IMR-90 (cell line): ENCODE results near the gene MILR1. TPM values are rescaled to one million over a fixed set of nuclear protein-coding genes. Genes with fewer than 3 reads are reported as not detected.

Source experiments
- ATAC-seq: fragments of 200-7000 bp; cut with Tn5 transposase; 2 replicates; pipeline ENCODE4 v1.9.1; 2020; ENCODE audit warnings: low read depth, mild to moderate bottlenecking, moderate library complexity
- BruUV-seq: library from RNA; stranded (reverse); fragments of 400-500 nt; replicated peaks from 2 replicates; lab custom pipeline; 2021; lab: Mats Ljungman, UMichigan
- CTCF ChIA-PET: fragments of 300-600 bp; formaldehyde crosslinking; extraction: SDS; loops from one replicate; lab custom pipeline; 2021; ENCODE audit warnings: antibody characterized with exemption; lab: Yijun Ruan, JAX
- POLR2A ChIA-PET: fragments of 300-600 bp; sonication (Branson Sonifier 250); formaldehyde crosslinking; loops from one replicate; lab custom pipeline; 2022; ENCODE audit warnings: antibody characterized with exemption; ENCODE audit not compliant: unreplicated experiment; lab: Charles Lee
- DNase-seq: peaks from one replicate; pipeline ENCODE4 v3.0.0; 2013
- H2AFZ ChIP-seq: replicated peaks from 2 replicates; pipeline ENCODE3; 2013; ENCODE audit warnings: low read length, mild to moderate bottlenecking; ENCODE audit not compliant: poor library complexity
- H2AK5ac ChIP-seq: 2 replicates; pipeline ENCODE4 v1.6.1; 2013; ENCODE audit warnings: low read depth, low read length, inconsistent platforms
- H2AK9ac ChIP-seq: replicated peaks from 2 replicates; pipeline ENCODE3; 2013; ENCODE audit warnings: mild to moderate bottlenecking, low read depth, low read length, moderate library complexity; ENCODE audit not compliant: poor library complexity
- H2BK120ac ChIP-seq: 2 replicates; pipeline ENCODE4 v1.6.1; 2013; ENCODE audit warnings: low read depth, low read length, inconsistent platforms
- H2BK15ac ChIP-seq: 3 replicates; pipeline ENCODE4 v1.6.1; 2013; ENCODE audit warnings: low read depth, low read length, inconsistent platforms
- H2BK20ac ChIP-seq: 2 replicates; pipeline ENCODE4 v1.6.1; 2013; ENCODE audit warnings: low read depth, mild to moderate bottlenecking, inconsistent platforms, low read length, moderate library complexity
- H2BK5ac ChIP-seq: 2 replicates; pipeline ENCODE4 v1.6.1; 2013; ENCODE audit warnings: mild to moderate bottlenecking, low read depth, low read length, inconsistent platforms; ENCODE audit not compliant: poor library complexity, severe bottlenecking
- H3K14ac ChIP-seq: replicated peaks from 2 replicates; pipeline ENCODE4 v1.6.1; 2013; ENCODE audit warnings: low read depth, low read length, inconsistent platforms
- H3K18ac ChIP-seq: 2 replicates; pipeline ENCODE4 v1.6.1; 2013; ENCODE audit warnings: low read depth, low read length, control low read depth
- H3K23ac ChIP-seq: 2 replicates; pipeline ENCODE4 v1.6.1; 2013; ENCODE audit warnings: low read depth, low read length, inconsistent platforms
- H3K27ac ChIP-seq: 2 replicates; pipeline ENCODE4 v1.5.1; 2013; ENCODE audit warnings: mild to moderate bottlenecking, control low read depth, low read length; ENCODE audit not compliant: insufficient read depth
- H3K27me3 ChIP-seq: 2 replicates; pipeline ENCODE4 v1.6.1; 2013; ENCODE audit warnings: low read length; ENCODE audit not compliant: control insufficient read depth, insufficient read depth
- H3K36me3 ChIP-seq: 2 replicates; pipeline ENCODE4 v1.6.1; 2013; ENCODE audit warnings: low read length, mixed read lengths; ENCODE audit not compliant: control insufficient read depth, insufficient read depth
- H3K4ac ChIP-seq: 2 replicates; pipeline ENCODE4 v1.6.1; 2013; ENCODE audit warnings: low read depth, low read length, inconsistent platforms
- H3K4me1 ChIP-seq: 2 replicates; pipeline ENCODE4 v1.6.1; 2013; ENCODE audit warnings: low read length, mixed read lengths; ENCODE audit not compliant: control insufficient read depth, insufficient read depth
- H3K4me2 ChIP-seq: 2 replicates; pipeline ENCODE4 v1.6.1; 2013; ENCODE audit warnings: low read depth, mild to moderate bottlenecking, control low read depth, low read length, moderate library complexity
- H3K4me3 ChIP-seq: 2 replicates; pipeline ENCODE4 v1.5.1; 2013; ENCODE audit warnings: low read depth, mild to moderate bottlenecking, control low read depth, low read length, moderate library complexity; ENCODE audit not compliant: insufficient read depth
- H3K56ac ChIP-seq: 2 replicates; pipeline ENCODE4 v1.6.1; 2013; ENCODE audit warnings: low read length, inconsistent platforms; ENCODE audit not compliant: insufficient read depth; ENCODE audit errors: extremely low read depth
- H3K79me1 ChIP-seq, 2 experiments: 2 replicates each; pipeline ENCODE4 v1.6.1; 2013; ENCODE audit warnings: low read length in 2 of 2, inconsistent platforms in 1 of 2, low read depth in 1 of 2
- H3K9ac ChIP-seq: 2 replicates; pipeline ENCODE4 v1.6.1; 2013; ENCODE audit warnings: low read depth, low read length, control low read depth
- H3K9me1 ChIP-seq: 2 replicates; pipeline ENCODE4 v1.6.1; 2013; ENCODE audit warnings: low read length, inconsistent platforms; ENCODE audit not compliant: insufficient read depth
- H3K9me3 ChIP-seq: 2 replicates; pipeline ENCODE4 v1.6.1; 2013; ENCODE audit warnings: low read length; ENCODE audit not compliant: control insufficient read depth, insufficient read depth
- H4K20me1 ChIP-seq: 2 replicates; pipeline ENCODE4 v1.6.1; 2013; ENCODE audit warnings: low read length, inconsistent platforms; ENCODE audit not compliant: insufficient read depth
- H4K5ac ChIP-seq: 2 replicates; pipeline ENCODE4 v1.6.1; 2013; ENCODE audit warnings: mild to moderate bottlenecking, low read depth, low read length, control low read depth
- H4K8ac ChIP-seq, 2 experiments: 2 replicates each; pipeline ENCODE4 v1.6.1; 2013; ENCODE audit warnings: low read depth in 2 of 2, low read length in 2 of 2, control low read depth in 1 of 2, inconsistent platforms in 1 of 2
- H4K91ac ChIP-seq: 2 replicates; pipeline ENCODE4 v1.6.1; 2013; ENCODE audit warnings: low read depth, low read length, inconsistent platforms; ENCODE audit not compliant: insufficient read depth
- BHLHE40 ChIP-seq: fragments of 150-350 bp; IDR thresholded peaks from 2 replicates; pipeline ENCODE4 v1.6.1; 2016; ENCODE audit warnings: mild to moderate bottlenecking, low read depth, low read length
- CEBPB ChIP-seq: IDR thresholded peaks from 2 replicates; pipeline ENCODE4 v1.6.1; 2012; ENCODE audit warnings: low read depth, low read length, improper control_type of control experiment
- MAZ ChIP-seq: IDR thresholded peaks from 2 replicates; pipeline ENCODE4 v1.6.1; 2012; ENCODE audit warnings: low read depth, mild to moderate bottlenecking, low read length, improper control_type of control experiment, moderate library complexity, borderline replicate concordance
- MXI1 ChIP-seq: IDR thresholded peaks from 2 replicates; pipeline ENCODE4 v1.6.1; 2012; ENCODE audit warnings: low read depth, mild to moderate bottlenecking, low read length, moderate library complexity, borderline replicate concordance
- NFE2L2 ChIP-seq: fragments of 150-350 bp; IDR thresholded peaks from 2 replicates; pipeline ENCODE4 v1.6.1; 2016; ENCODE audit warnings: low read depth, mild to moderate bottlenecking, low read length
- POLR2A ChIP-seq: IDR thresholded peaks from 2 replicates; pipeline ENCODE4 v1.6.1; 2012; ENCODE audit warnings: mild to moderate bottlenecking, low read depth, low read length
- RAD21 ChIP-seq: IDR thresholded peaks from 2 replicates; pipeline ENCODE4 v1.6.1; 2012; ENCODE audit warnings: low read length, improper control_type of control experiment
- RCOR1 ChIP-seq: IDR thresholded peaks from 2 replicates; pipeline ENCODE4 v1.6.1; 2012; ENCODE audit warnings: mild to moderate bottlenecking, low read length, improper control_type of control experiment; ENCODE audit not compliant: insufficient replicate concordance
- RFX5 ChIP-seq: IDR thresholded peaks from 2 replicates; pipeline ENCODE4 v1.8.0; 2012; ENCODE audit warnings: low read depth, mild to moderate bottlenecking, low read length, moderate library complexity
- WGBS, 2 experiments: methylation state at CpG; one replicate each; pipeline versions ENCODE4 v1.1.5 to v1.1.7; 2013; ENCODE audit warnings: missing lambda C conversion rate in 2 of 2; ENCODE audit not compliant: insufficient read length in 1 of 2; ENCODE audit errors: extremely low coverage in 2 of 2; 5-methylcytosine and 5-hydroxymethylcytosine counted together
- dilution Hi-C: fragments of 300-500 bp; cut with HindIII; formaldehyde crosslinking; loops from one replicate; pipeline ENCODE4 v1.14.3; 2018; ENCODE audit warnings: low sequenced_read_pairs; ENCODE audit not compliant: unreplicated experiment
- in situ Hi-C: fragments of 300-500 bp; cut with MboI; formaldehyde crosslinking; loops from 3 replicates; pipeline ENCODE4 v1.14.3; 2019; ENCODE audit warnings: low sequenced_read_pairs, inconsistent platforms, mixed read lengths
- intact Hi-C: fragments of 100-400 bp; cut with micrococcal nuclease; formaldehyde crosslinking; loops from 2 replicates; pipeline ENCODE4 v1.10.0; 2022
- polyA plus RNA-seq, 3 experiments: library from polyadenylated mRNA; depleted of rRNA; stranded (reverse); fragments of >200 nt; gene quantifications; 2 replicates each; pipeline ENCODE4 v1.2.3, GENCODE V29; 2012; ENCODE audit warnings: low replicate concordance in 1 of 3
- total RNA-seq: library from RNA; depleted of rRNA; stranded (reverse); fragments of >200 nt; gene quantifications from 2 replicates; pipeline ENCODE4 v1.2.3, GENCODE V29; 2012
- TF ChIP-seq, protein P1 (sequence below): conservative IDR thresholded peaks from 2 replicates; pipeline ENCODE4 v1.5.1; 2012; ENCODE audit warnings: mild to moderate bottlenecking, low read depth, low read length, improper control_type of control experiment
- TF ChIP-seq, protein P2 (sequence below): fragments of 150-350 bp; IDR thresholded peaks from 2 replicates; pipeline ENCODE4 v1.6.1; 2017; ENCODE audit warnings: mild to moderate bottlenecking, antibody characterized with exemption, low read length, low read depth

Gene MILR1
- total and polyA plus RNA-seq, 2 of the 4 experiments (the other 2 are of a cell fraction), result 0.36 to 0.44 TPM

GRCh38 chr17:64498308-64499203 is 49.6 kb downstream of the MILR1 start:
- Histone ChIP-seq H3K18ac (no peak overlapping the region), H4K20me1 (peaks cover 59% of the 10 kb centered on the region), H2BK15ac (no peak overlapping the region), H3K14ac (no peak overlapping the region), H3K9me1 (peaks cover 3% of the 10 kb centered on the region; the same call in 1 of the 2 replicates), H4K91ac (no peak overlapping the region), H3K79me1 (peaks cover 27 to 48% of the 10 kb centered on the region in 2 experiments), H2AK9ac (no peak overlapping the region), H3K4me3 (no peak overlapping the region), H3K4me1 (peaks cover 2% of the 10 kb centered on the region; the same call in 1 of the 2 replicates), H3K27me3 (no peaks in the 10 kb centered on the region), H2BK120ac (no peak overlapping the region), H2BK5ac (no peak overlapping the region), H2AFZ (no peak overlapping the region), H4K8ac (no peak overlapping the region), H3K4me2 (no peak overlapping the region), H3K4ac (no peak overlapping the region), H2BK20ac (no peak overlapping the region), H3K9me3 (no peaks in the 10 kb centered on the region), H3K27ac (no peak overlapping the region), H3K36me3 (peaks cover 40% of the 10 kb centered on the region), H3K9ac (no peak overlapping the region), H3K56ac (no peak overlapping the region), H2AK5ac (no peak overlapping the region), H3K23ac (no peak overlapping the region), H4K5ac (no peak overlapping the region)
- POLR2A ChIA-PET, result interaction anchor here (0.6 kb wide), 2 partner anchors 76 to 195 kb away, joined by 3 to 6 read pairs; no protein-coding TSS in a partner anchor
- TF ChIP-seq NFE2L2 (no peak), RAD21 (no peak), RFX5 (no peak), RCOR1 (no peak), MAZ (no peak), MXI1 (no peak), POLR2A (no peak), BHLHE40 (no peak), CEBPB (no peak)
- TF ChIP-seq, protein P1, sequence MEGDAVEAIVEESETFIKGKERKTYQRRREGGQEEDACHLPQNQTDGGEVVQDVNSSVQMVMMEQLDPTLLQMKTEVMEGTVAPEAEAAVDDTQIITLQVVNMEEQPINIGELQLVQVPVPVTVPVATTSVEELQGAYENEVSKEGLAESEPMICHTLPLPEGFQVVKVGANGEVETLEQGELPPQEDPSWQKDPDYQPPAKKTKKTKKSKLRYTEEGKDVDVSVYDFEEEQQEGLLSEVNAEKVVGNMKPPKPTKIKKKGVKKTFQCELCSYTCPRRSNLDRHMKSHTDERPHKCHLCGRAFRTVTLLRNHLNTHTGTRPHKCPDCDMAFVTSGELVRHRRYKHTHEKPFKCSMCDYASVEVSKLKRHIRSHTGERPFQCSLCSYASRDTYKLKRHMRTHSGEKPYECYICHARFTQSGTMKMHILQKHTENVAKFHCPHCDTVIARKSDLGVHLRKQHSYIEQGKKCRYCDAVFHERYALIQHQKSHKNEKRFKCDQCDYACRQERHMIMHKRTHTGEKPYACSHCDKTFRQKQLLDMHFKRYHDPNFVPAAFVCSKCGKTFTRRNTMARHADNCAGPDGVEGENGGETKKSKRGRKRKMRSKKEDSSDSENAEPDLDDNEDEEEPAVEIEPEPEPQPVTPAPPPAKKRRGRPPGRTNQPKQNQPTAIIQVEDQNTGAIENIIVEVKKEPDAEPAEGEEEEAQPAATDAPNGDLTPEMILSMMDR, result no peak
- TF ChIP-seq, protein P2, sequence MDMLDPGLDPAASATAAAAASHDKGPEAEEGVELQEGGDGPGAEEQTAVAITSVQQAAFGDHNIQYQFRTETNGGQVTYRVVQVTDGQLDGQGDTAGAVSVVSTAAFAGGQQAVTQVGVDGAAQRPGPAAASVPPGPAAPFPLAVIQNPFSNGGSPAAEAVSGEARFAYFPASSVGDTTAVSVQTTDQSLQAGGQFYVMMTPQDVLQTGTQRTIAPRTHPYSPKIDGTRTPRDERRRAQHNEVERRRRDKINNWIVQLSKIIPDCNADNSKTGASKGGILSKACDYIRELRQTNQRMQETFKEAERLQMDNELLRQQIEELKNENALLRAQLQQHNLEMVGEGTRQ, result no peak
- no peak for ATAC-seq
- no TSS peak for BruUV-seq
- dilution Hi-C loops (no loop called here), in situ Hi-C loops (no loop called here), intact Hi-C loops (no loop called here)
- CTCF ChIA-PET, result no interaction called here
- no peak for DNase-seq
- WGBS, 2 experiments, result 88% methylated on average over 1 of the region's 7 CpGs; no CpG with 5 or more reads in 1 of the 2 experiments
